ENCODE data around the gene KLF5.

DNA sequence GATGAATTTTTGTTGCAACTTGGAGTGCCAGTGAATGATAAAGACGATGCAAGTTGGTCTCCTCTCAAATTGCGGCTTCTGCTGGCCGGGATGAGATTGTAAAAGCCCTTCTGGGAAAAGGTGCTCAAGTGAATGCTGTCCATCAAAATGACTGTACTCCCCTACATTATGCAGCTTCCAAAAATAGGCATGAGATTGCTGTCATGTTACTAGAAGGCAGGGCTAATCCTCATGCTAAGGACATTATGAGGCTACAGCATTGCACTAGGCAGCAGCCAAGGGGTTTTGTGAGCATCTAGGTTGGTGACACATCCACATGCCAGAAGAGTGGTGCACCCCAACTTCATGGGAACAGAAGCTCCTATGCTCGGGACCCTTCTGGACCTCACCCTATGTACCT lies 22.2 kb upstream of the KLF5 start:
- TF ChIP-seq POLR2AphosphoS5 (IDR thresholded peaks at IDR 0.05; ENCODE audit: low read depth, low read length) (no peak), EP300 (IDR thresholded peaks at IDR 0.05; ENCODE audit: borderline replicate concordance in 1 of 2, low read depth in 1 of 2, low read length in 1 of 2) (no peak), REST (IDR thresholded peaks at IDR 0.05; ENCODE audit: low read depth, low read length) (no peak), CHD2 (IDR thresholded peaks at IDR 0.05; ENCODE audit: low read length, partially characterized antibody) (no peak), GABPA (IDR thresholded peaks at IDR 0.05; ENCODE audit: low read depth) (no peak), TCF12 (IDR thresholded peaks at IDR 0.05) (no peak), RAD21 (IDR thresholded peaks at IDR 0.05; ENCODE audit: low read length) (no peak)
- TF ChIP-seq, protein P1, sequence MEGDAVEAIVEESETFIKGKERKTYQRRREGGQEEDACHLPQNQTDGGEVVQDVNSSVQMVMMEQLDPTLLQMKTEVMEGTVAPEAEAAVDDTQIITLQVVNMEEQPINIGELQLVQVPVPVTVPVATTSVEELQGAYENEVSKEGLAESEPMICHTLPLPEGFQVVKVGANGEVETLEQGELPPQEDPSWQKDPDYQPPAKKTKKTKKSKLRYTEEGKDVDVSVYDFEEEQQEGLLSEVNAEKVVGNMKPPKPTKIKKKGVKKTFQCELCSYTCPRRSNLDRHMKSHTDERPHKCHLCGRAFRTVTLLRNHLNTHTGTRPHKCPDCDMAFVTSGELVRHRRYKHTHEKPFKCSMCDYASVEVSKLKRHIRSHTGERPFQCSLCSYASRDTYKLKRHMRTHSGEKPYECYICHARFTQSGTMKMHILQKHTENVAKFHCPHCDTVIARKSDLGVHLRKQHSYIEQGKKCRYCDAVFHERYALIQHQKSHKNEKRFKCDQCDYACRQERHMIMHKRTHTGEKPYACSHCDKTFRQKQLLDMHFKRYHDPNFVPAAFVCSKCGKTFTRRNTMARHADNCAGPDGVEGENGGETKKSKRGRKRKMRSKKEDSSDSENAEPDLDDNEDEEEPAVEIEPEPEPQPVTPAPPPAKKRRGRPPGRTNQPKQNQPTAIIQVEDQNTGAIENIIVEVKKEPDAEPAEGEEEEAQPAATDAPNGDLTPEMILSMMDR (IDR thresholded peaks at IDR 0.05) = no peak
- TF ChIP-seq, protein P2, sequence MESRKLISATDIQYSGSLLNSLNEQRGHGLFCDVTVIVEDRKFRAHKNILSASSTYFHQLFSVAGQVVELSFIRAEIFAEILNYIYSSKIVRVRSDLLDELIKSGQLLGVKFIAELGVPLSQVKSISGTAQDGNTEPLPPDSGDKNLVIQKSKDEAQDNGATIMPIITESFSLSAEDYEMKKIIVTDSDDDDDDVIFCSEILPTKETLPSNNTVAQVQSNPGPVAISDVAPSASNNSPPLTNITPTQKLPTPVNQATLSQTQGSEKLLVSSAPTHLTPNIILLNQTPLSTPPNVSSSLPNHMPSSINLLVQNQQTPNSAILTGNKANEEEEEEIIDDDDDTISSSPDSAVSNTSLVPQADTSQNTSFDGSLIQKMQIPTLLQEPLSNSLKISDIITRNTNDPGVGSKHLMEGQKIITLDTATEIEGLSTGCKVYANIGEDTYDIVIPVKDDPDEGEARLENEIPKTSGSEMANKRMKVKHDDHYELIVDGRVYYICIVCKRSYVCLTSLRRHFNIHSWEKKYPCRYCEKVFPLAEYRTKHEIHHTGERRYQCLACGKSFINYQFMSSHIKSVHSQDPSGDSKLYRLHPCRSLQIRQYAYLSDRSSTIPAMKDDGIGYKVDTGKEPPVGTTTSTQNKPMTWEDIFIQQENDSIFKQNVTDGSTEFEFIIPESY (IDR thresholded peaks at IDR 0.05; ENCODE audit: borderline replicate concordance, low read depth) = no peak
- TF ChIP-seq, protein P3, sequence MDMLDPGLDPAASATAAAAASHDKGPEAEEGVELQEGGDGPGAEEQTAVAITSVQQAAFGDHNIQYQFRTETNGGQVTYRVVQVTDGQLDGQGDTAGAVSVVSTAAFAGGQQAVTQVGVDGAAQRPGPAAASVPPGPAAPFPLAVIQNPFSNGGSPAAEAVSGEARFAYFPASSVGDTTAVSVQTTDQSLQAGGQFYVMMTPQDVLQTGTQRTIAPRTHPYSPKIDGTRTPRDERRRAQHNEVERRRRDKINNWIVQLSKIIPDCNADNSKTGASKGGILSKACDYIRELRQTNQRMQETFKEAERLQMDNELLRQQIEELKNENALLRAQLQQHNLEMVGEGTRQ (IDR thresholded peaks at IDR 0.05; ENCODE audit: borderline replicate concordance, low read depth, low read length) = no peak
- TF ChIP-seq, protein P4, sequence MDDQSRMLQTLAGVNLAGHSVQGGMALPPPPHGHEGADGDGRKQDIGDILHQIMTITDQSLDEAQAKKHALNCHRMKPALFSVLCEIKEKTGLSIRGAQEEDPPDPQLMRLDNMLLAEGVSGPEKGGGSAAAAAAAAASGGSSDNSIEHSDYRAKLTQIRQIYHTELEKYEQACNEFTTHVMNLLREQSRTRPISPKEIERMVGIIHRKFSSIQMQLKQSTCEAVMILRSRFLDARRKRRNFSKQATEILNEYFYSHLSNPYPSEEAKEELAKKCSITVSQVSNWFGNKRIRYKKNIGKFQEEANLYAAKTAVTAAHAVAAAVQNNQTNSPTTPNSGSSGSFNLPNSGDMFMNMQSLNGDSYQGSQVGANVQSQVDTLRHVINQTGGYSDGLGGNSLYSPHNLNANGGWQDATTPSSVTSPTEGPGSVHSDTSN (IDR thresholded peaks at IDR 0.05) = no peak
